CD14-positive monocyte (primary cell): ENCODE data around the gene DNAJC6. TPM values are rescaled to one million over a fixed set of nuclear protein-coding genes. Genes with fewer than 3 reads are reported as not detected.
A peak's percentile ranks its signal among the peaks of the same experiment; 100 is the strongest.

ENCODE experiments used
- DNase-seq, 3 donors: peaks; one replicate each; pipeline ENCODE4 v3.0.0-alpha.2; 2011 to 2022
- H2AFZ ChIP-seq: 2 replicates; pipeline ENCODE4 v1.6.0; 2012; ENCODE audit warnings: mild to moderate bottlenecking, low read depth, low read length, inconsistent platforms; ENCODE audit not compliant: insufficient read depth, poor library complexity, severe bottlenecking
- H3K27ac ChIP-seq, 2 donors: 1 replicate in 1 of 2; 2 replicates in 1 of 2; pipeline ENCODE4 v1.5.1; 2012 to 2013; ENCODE audit warnings: low read length in 2 of 2, control low read depth in 1 of 2, inconsistent platforms in 1 of 2, low read depth in 1 of 2, mild to moderate bottlenecking in 1 of 2
- H3K27me3 ChIP-seq, 2 donors: one replicate each; pipeline versions ENCODE4 v1.6.0 to v1.6.1; 2011 to 2013; ENCODE audit warnings: low read length in 2 of 2; ENCODE audit not compliant: control insufficient read depth in 2 of 2, insufficient read depth in 2 of 2
- H3K36me3 ChIP-seq, 2 donors: replicated peaks in 1 of 2; 1 replicate in 1 of 2; 2 replicates in 1 of 2; pipeline versions ENCODE4 v1.5.1 to v1.6.1; 2012 to 2013; ENCODE audit warnings: low read length in 2 of 2, control low read depth in 1 of 2, inconsistent platforms in 1 of 2, mild to moderate bottlenecking in 1 of 2; ENCODE audit not compliant: insufficient read depth in 2 of 2, control insufficient read depth in 1 of 2
- H3K4me1 ChIP-seq, 2 donors: 1 replicate in 1 of 2; 2 replicates in 1 of 2; pipeline versions ENCODE4 v1.5.1 to v1.6.1; 2012 to 2013; ENCODE audit warnings: low read length in 2 of 2, control low read depth in 1 of 2, inconsistent platforms in 1 of 2, mild to moderate bottlenecking in 1 of 2, moderate library complexity in 1 of 2; ENCODE audit not compliant: insufficient read depth in 2 of 2, control insufficient read depth in 1 of 2
- H3K4me2 ChIP-seq: replicated peaks from 2 replicates; pipeline ENCODE3; 2012; ENCODE audit warnings: low read length, moderate library complexity, mild to moderate bottlenecking; ENCODE audit not compliant: poor library complexity, severe bottlenecking; ENCODE audit errors: extremely low read depth
- H3K4me3 ChIP-seq, 3 experiments: fragments of 200-600 bp in 1 of 3; sonication (generic) in 1 of 3; replicated peaks in 1 of 3; 1 replicate in 2 of 3; 2 replicates in 1 of 3; pipeline ENCODE4 v1.5.1; 2011 to 2013; ENCODE audit warnings: low read length in 3 of 3, mild to moderate bottlenecking in 3 of 3, control low read depth in 2 of 3, low read depth in 2 of 3, inconsistent platforms in 1 of 3, moderate library complexity in 1 of 3
- H3K79me2 ChIP-seq: 2 replicates; pipeline ENCODE4 v1.6.0; 2012; ENCODE audit warnings: mild to moderate bottlenecking, control low read depth, inconsistent platforms, low read length, moderate library complexity; ENCODE audit not compliant: insufficient read depth
- H3K9ac ChIP-seq: 2 replicates; pipeline ENCODE4 v1.6.0; 2017; ENCODE audit warnings: low read length, mild to moderate bottlenecking; ENCODE audit not compliant: insufficient read depth, poor library complexity, severe bottlenecking
- H3K9me3 ChIP-seq, 2 donors: replicated peaks in 1 of 2; 1 replicate in 1 of 2; 2 replicates in 1 of 2; pipeline versions ENCODE4 v1.5.1 to v1.6.1; 2012 to 2013; ENCODE audit warnings: low read length in 2 of 2, control low read depth in 1 of 2; ENCODE audit not compliant: control insufficient read depth in 1 of 2, insufficient read depth in 1 of 2
- H4K20me1 ChIP-seq: 2 replicates; pipeline ENCODE4 v1.6.0; 2012; ENCODE audit warnings: mild to moderate bottlenecking, low read length, control low read depth, moderate library complexity; ENCODE audit not compliant: insufficient read depth
- H3K27ac Mint-ChIP-seq, 7 donors: one replicate each; pipeline ENCODE4 v1.8.0; 2020; ENCODE audit warnings: mild to moderate bottlenecking in 7 of 7, mixed read lengths in 7 of 7, moderate library complexity in 6 of 7, inconsistent platforms in 2 of 7
- H3K27me3 Mint-ChIP-seq, 3 donors: one replicate each; pipeline ENCODE4 v1.8.0; 2021 to 2022; ENCODE audit warnings: low read depth in 3 of 3, mild to moderate bottlenecking in 3 of 3, mixed read lengths in 3 of 3, moderate library complexity in 3 of 3, inconsistent platforms in 1 of 3
- H3K36me3 Mint-ChIP-seq, 2 donors: one replicate each; pipeline ENCODE4 v1.8.0; 2020; ENCODE audit warnings: mixed read lengths in 2 of 2, inconsistent platforms in 1 of 2, mild to moderate bottlenecking in 1 of 2
- H3K4me1 Mint-ChIP-seq: one replicate; pipeline ENCODE4 v1.8.0; 2020; ENCODE audit warnings: mild to moderate bottlenecking, mixed read lengths
- H3K4me3 Mint-ChIP-seq, 2 donors: one replicate each; pipeline ENCODE4 v1.8.0; 2020; ENCODE audit warnings: mild to moderate bottlenecking in 2 of 2, mixed read lengths in 2 of 2, moderate library complexity in 1 of 2
- H3K9me3 Mint-ChIP-seq, 7 donors: one replicate each; pipeline ENCODE4 v1.8.0; 2020 to 2022; ENCODE audit warnings: mixed read lengths in 7 of 7, mild to moderate bottlenecking in 6 of 7, moderate library complexity in 6 of 7, inconsistent platforms in 2 of 7
- CTCF ChIP-seq: fragments of 200-600 bp; IDR thresholded peaks from one replicate; pipeline ENCODE4 v1.8.0; 2022; ENCODE audit warnings: antibody characterized with exemption, mild to moderate bottlenecking
- WGBS: methylation state at CpG from one replicate; pipeline ENCODE4 v1.1.5; 2013; ENCODE audit warnings: missing lambda C conversion rate; ENCODE audit not compliant: insufficient coverage; 5-methylcytosine and 5-hydroxymethylcytosine counted together
- intact Hi-C, 2 donors: fragments of 100-400 bp; cut with micrococcal nuclease; formaldehyde crosslinking; loops; one replicate each; pipeline versions ENCODE4 v1.15.0 to v1.15.1; 2023
- polyA plus RNA-seq, 3 donors: library from polyadenylated mRNA; depleted of rRNA in 1 of 3; unstranded in 2 of 3; stranded (reverse) in 1 of 3; fragments of 300-500 nt in 2 of 3; fragments of >200 nt in 1 of 3; fragmentation: Illumina TruSeq in 2 of 3; gene quantifications; 1 replicate in 2 of 3; 2 replicates in 1 of 3; pipeline ENCODE4 v1.2.3, GENCODE V29; 2012 to 2021

Gene DNAJC6
- polyA plus RNA-seq, 3 donors, result 0.05 TPM; not detected in 2

DNA sequence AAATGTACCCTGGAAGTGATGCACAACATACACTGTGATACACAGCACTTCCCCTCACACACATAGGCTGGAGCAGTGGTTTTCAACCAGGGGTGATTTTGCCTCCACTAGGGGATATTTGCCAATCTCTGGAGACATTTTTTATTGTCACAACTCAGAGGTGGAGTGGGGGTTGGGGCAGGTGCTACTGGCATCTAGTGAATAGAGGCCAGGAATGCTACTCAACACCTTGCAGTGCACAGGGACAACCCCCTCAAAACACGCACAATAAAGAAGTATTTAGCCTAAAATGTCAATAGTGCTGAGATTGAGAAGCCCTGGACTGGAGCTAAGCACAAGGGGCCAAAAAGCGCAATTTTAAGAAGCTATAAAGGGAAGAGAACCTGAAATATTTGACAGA lies 54.1 kb downstream of the DNAJC6 start:
- H3K4me1 Mint-ChIP-seq, result no peaks in the 10 kb centered on the region

GRCh38 chr1:65368403-65368802 lies 59.1 kb downstream of the DNAJC6 start:
- Histone ChIP-seq H3K9ac (no peak overlapping the region), H3K4me1 (no peaks in the 10 kb centered on the region), H3K79me2 (no peaks in the 10 kb centered on the region), H3K36me3 (no peaks in the 10 kb centered on the region), H2AFZ (no peak overlapping the region), H4K20me1 (no peaks in the 10 kb centered on the region), H3K27ac (no peak overlapping the region), H3K27me3 (no peaks in the 10 kb centered on the region), H3K4me2 (no peak overlapping the region), H3K9me3 (no peaks in the 10 kb centered on the region), H3K4me3 (no peak overlapping the region)
- TF ChIP-seq CTCF, result no peak
- Mint-ChIP-seq H3K36me3 (no peaks in the 10 kb centered on the region), H3K27ac (no peak overlapping the region), H3K9me3 (no peaks in the 10 kb centered on the region), H3K27me3 (peaks cover 0 to 1% (median 0%) of the 10 kb centered on the region in 3 donors), H3K4me3 (no peak overlapping the region), H3K4me1 (no peaks in the 10 kb centered on the region)
- intact Hi-C loops, result no loop called here
- DNase-seq, result no peak
- WGBS, result 90% methylated on average over 2 of the region's 2 CpGs

More for the DNA sequence above, 54.1 kb downstream of the DNAJC6 start:
- no peak overlapping the region for H2AFZ ChIP-seq
- no peaks in the 10 kb centered on the region for H3K36me3 Mint-ChIP-seq
- H3K36me3 ChIP-seq, result no peaks in the 10 kb centered on the region
- DNase-seq, result no peak
- no peaks in the 10 kb centered on the region for H3K4me1 ChIP-seq
- peaks cover 0 to 4% (median 0%) of the 10 kb centered on the region in 7 donors for H3K9me3 Mint-ChIP-seq
- H3K27ac Mint-ChIP-seq, result peak overlapping the region in 1 of 7 donors; percentile 60
- H3K79me2 ChIP-seq, result no peaks in the 10 kb centered on the region
- H3K9ac ChIP-seq, result no peak overlapping the region
- no peak overlapping the region for H3K4me2 ChIP-seq
- H3K4me3 Mint-ChIP-seq, result no peak overlapping the region
- H3K27me3 Mint-ChIP-seq, result peaks cover 0 to 2% (median under 1%) of the 10 kb centered on the region in 3 donors
- no peaks in the 10 kb centered on the region for H4K20me1 ChIP-seq
- WGBS, result 93% methylated on average over 1 of the region's 2 CpGs
- H3K27ac ChIP-seq, result no peak overlapping the region
- no peak overlapping the region for H3K4me3 ChIP-seq
- no peaks in the 10 kb centered on the region for H3K9me3 ChIP-seq
- TF ChIP-seq CTCF, result no peak
- H3K27me3 ChIP-seq, result no peaks in the 10 kb centered on the region
- intact Hi-C loops, result no loop called here
